GM19372 (cell line): ENCODE results near the gene ADAMTSL5.
"Not testable (repeated sequence)": the region's sequence is repeated elsewhere in the genome, so short reads cannot be mapped to it uniquely, and the experiment has no call there.

Experiments used
- ATAC-seq: cut with Tn5 transposase; IDR thresholded peaks from one replicate; pipeline ENCODE4 v1.9.1; 2021; ENCODE audit warnings: mild to moderate bottlenecking, low read depth, moderate library complexity; ENCODE audit not compliant: unreplicated experiment

Gene ADAMTSL5

GRCh38 chr19:1499231-1499630 is 13.6 kb downstream of the ADAMTSL5 start:
- ATAC-seq = not testable (repeated sequence)

GRCh38 chr19:1497578-1498235 is 15.1 kb downstream of the ADAMTSL5 start:
- ATAC-seq = no peak

- ATAC-seq = no peak
Measured at GRCh38 chr19:1496714-1497577, 15.9 kb downstream of the ADAMTSL5 start.

- ATAC-seq = no peak
Measured at GRCh38 chr19:1495799-1496713, 16.8 kb downstream of the ADAMTSL5 start.

- ATAC-seq = no peak
Measured at GRCh38 chr19:1495051-1495798, 17.6 kb downstream of the ADAMTSL5 start.

GRCh38 chr19:1494115-1494815 is 18.6 kb downstream of the ADAMTSL5 start:
- no peak for ATAC-seq

GRCh38 chr19:1492474-1493006 is 20.3 kb downstream of the ADAMTSL5 start:
- no peak for ATAC-seq

GRCh38 chr19:1491849-1492170 is 21.0 kb downstream of the ADAMTSL5 start:
- no peak for ATAC-seq

GRCh38 chr19:1491114-1491848 is 21.5 kb downstream of the ADAMTSL5 start, which contains the start of gene REEP6:
REEP6 (plus strand) TSS chr19:1491181; CDS start chr19:1491270, 89 bp downstream.
- ATAC-seq = no peak

GRCh38 chr19:1490311-1491113 is 22.3 kb downstream of the ADAMTSL5 start, which contains the start of gene PCSK4:
PCSK4 (minus strand) TSS chr19:1490350; CDS start chr19:1490346, 4 bp downstream.
- ATAC-seq = peak; percentile 85

- no peak for ATAC-seq
Measured at GRCh38 chr19:1489463-1490310, 23.1 kb downstream of the ADAMTSL5 start.

GRCh38 chr19:1488282-1488601 is 24.6 kb downstream of the ADAMTSL5 start:
- ATAC-seq = no peak

- no peak for ATAC-seq
Measured at GRCh38 chr19:1487576-1488281, 25.1 kb downstream of the ADAMTSL5 start.

GRCh38 chr19:1486720-1487575 is 25.9 kb downstream of the ADAMTSL5 start:
- no peak for ATAC-seq

GRCh38 chr19:1483979-1484428 is 28.8 kb downstream of the ADAMTSL5 start:
- ATAC-seq = no peak
